ENCODE data around the gene EPM2AIP1. TPM values are rescaled to one million over a fixed set of nuclear protein-coding genes. Genes with fewer than 3 reads are reported as not detected.

The EPM2AIP1 gene
- total RNA-seq, 1 donor from 2014 or later = 16.5 TPM

- no peaks in the 10 kb centered on the region for H3K27me3 Mint-ChIP-seq (ENCODE audit: low read depth, unreplicated experiment)
- no peak overlapping the region for H3K4me3 ChIP-seq (ENCODE audit: insufficient read depth, low read depth, low read length)
- H3K9ac ChIP-seq (ENCODE audit: low read length) = no peak overlapping the region
- DNase-seq (ENCODE audit: low read depth) = no peak
- H3K4me3 Mint-ChIP-seq (ENCODE audit: unreplicated experiment) = no peak overlapping the region
- H3K9me3 ChIP-seq (ENCODE audit: insufficient read depth, low read depth, low read length) = no peaks in the 10 kb centered on the region
- FAIRE-seq = no peak
- peaks cover 5% of the 10 kb centered on the region for H4K20me1 ChIP-seq (ENCODE audit: insufficient read depth, low read length)
- no peaks in the 10 kb centered on the region for H3K27me3 ChIP-seq (ENCODE audit: insufficient read depth, low read length)
- no peak overlapping the region for H3K27ac Mint-ChIP-seq (ENCODE audit: unreplicated experiment)
- TF ChIP-seq EZH2 (IDR thresholded peaks at IDR 0.05; ENCODE audit: insufficient read depth, low read length) = no peak
- TF ChIP-seq CTCF (IDR thresholded peaks at IDR 0.05; ENCODE audit: insufficient read depth, low read depth, low read length) = no peak
- H3K4me1 ChIP-seq (ENCODE audit: insufficient read depth, low read length) = no peaks in the 10 kb centered on the region
- H3K4me1 Mint-ChIP-seq (ENCODE audit: low read depth, unreplicated experiment) = peaks cover 14% of the 10 kb centered on the region
- no peaks in the 10 kb centered on the region for H3K9me3 Mint-ChIP-seq (ENCODE audit: unreplicated experiment)
- no peak overlapping the region for H3K27ac ChIP-seq (ENCODE audit: low read depth, low read length)
- no peaks in the 10 kb centered on the region for H3K79me2 ChIP-seq (ENCODE audit: insufficient read depth, low read length)
- H3K4me2 ChIP-seq (ENCODE audit: low read length) = no peak overlapping the region
- peaks cover 50% of the 10 kb centered on the region for H3K36me3 ChIP-seq (ENCODE audit: insufficient read depth, low read length)
- H3K36me3 Mint-ChIP-seq (ENCODE audit: low read depth, unreplicated experiment) = peaks cover 42% of the 10 kb centered on the region
- no peak overlapping the region for H2AFZ ChIP-seq (ENCODE audit: low read depth, low read length)
Observed at GRCh38 chr3:37026851-37027250, 33.9 kb upstream of the EPM2AIP1 start.

- no peak for TF ChIP-seq EZH2 (IDR thresholded peaks at IDR 0.05; ENCODE audit: insufficient read depth, low read length)
- TF ChIP-seq CTCF (IDR thresholded peaks at IDR 0.05; ENCODE audit: insufficient read depth, low read depth, low read length) = no peak
- no peaks in the 10 kb centered on the region for H3K9me3 ChIP-seq (ENCODE audit: insufficient read depth, low read depth, low read length)
- no peaks in the 10 kb centered on the region for H4K20me1 ChIP-seq (ENCODE audit: insufficient read depth, low read length)
- no peak overlapping the region for H3K27ac ChIP-seq (ENCODE audit: low read depth, low read length)
- Mint-ChIP-seq H3K36me3 (ENCODE audit: low read depth, unreplicated experiment) (peaks cover 39% of the 10 kb centered on the region), H3K4me3 (ENCODE audit: unreplicated experiment) (no peak overlapping the region), H3K9me3 (ENCODE audit: unreplicated experiment) (no peaks in the 10 kb centered on the region), H3K4me1 (ENCODE audit: low read depth, unreplicated experiment) (peaks cover 7% of the 10 kb centered on the region), H3K27me3 (ENCODE audit: low read depth, unreplicated experiment) (no peaks in the 10 kb centered on the region), H3K27ac (ENCODE audit: unreplicated experiment) (no peak overlapping the region)
- DNase-seq (ENCODE audit: low read depth) = no peak
- H3K4me3 ChIP-seq (ENCODE audit: insufficient read depth, low read depth, low read length) = no peak overlapping the region
- H3K9ac ChIP-seq (ENCODE audit: low read length) = no peak overlapping the region
- H3K79me2 ChIP-seq (ENCODE audit: insufficient read depth, low read length) = no peaks in the 10 kb centered on the region
- H3K4me1 ChIP-seq (ENCODE audit: insufficient read depth, low read length) = no peaks in the 10 kb centered on the region
- H3K27me3 ChIP-seq (ENCODE audit: insufficient read depth, low read length) = no peaks in the 10 kb centered on the region
- FAIRE-seq = no peak
- no peak overlapping the region for H2AFZ ChIP-seq (ENCODE audit: low read depth, low read length)
- peaks cover 41% of the 10 kb centered on the region for H3K36me3 ChIP-seq (ENCODE audit: insufficient read depth, low read length)
- no peak overlapping the region for H3K4me2 ChIP-seq (ENCODE audit: low read length)
Observed at GRCh38 chr3:37025561-37026335, 32.8 kb upstream of the EPM2AIP1 start.

GRCh38 chr3:37024820-37025405 lies 32.0 kb upstream of the EPM2AIP1 start:
- no peak for FAIRE-seq
- Histone ChIP-seq H3K4me1 (ENCODE audit: insufficient read depth, low read length) (no peaks in the 10 kb centered on the region), H3K4me2 (ENCODE audit: low read length) (no peak overlapping the region), H2AFZ (ENCODE audit: low read depth, low read length) (no peak overlapping the region), H3K4me3 (ENCODE audit: insufficient read depth, low read depth, low read length) (no peak overlapping the region), H3K9ac (ENCODE audit: low read length) (no peak overlapping the region), H3K79me2 (ENCODE audit: insufficient read depth, low read length) (no peaks in the 10 kb centered on the region), H4K20me1 (ENCODE audit: insufficient read depth, low read length) (no peaks in the 10 kb centered on the region), H3K27ac (ENCODE audit: low read depth, low read length) (no peak overlapping the region), H3K36me3 (ENCODE audit: insufficient read depth, low read length) (peaks cover 46% of the 10 kb centered on the region), H3K27me3 (ENCODE audit: insufficient read depth, low read length) (no peaks in the 10 kb centered on the region), H3K9me3 (ENCODE audit: insufficient read depth, low read depth, low read length) (no peaks in the 10 kb centered on the region)
- H3K27me3 Mint-ChIP-seq (ENCODE audit: low read depth, unreplicated experiment) = no peaks in the 10 kb centered on the region
- DNase-seq (ENCODE audit: low read depth) = no peak
- TF ChIP-seq CTCF (IDR thresholded peaks at IDR 0.05; ENCODE audit: insufficient read depth, low read depth, low read length) (no peak), EZH2 (IDR thresholded peaks at IDR 0.05; ENCODE audit: insufficient read depth, low read length) (no peak)
- H3K27ac Mint-ChIP-seq (ENCODE audit: unreplicated experiment) = no peak overlapping the region
- H3K9me3 Mint-ChIP-seq (ENCODE audit: unreplicated experiment) = no peaks in the 10 kb centered on the region
- H3K4me3 Mint-ChIP-seq (ENCODE audit: unreplicated experiment) = no peak overlapping the region
- no peaks in the 10 kb centered on the region for H3K4me1 Mint-ChIP-seq (ENCODE audit: low read depth, unreplicated experiment)
- H3K36me3 Mint-ChIP-seq (ENCODE audit: low read depth, unreplicated experiment) = peaks cover 45% of the 10 kb centered on the region
